HEK293 (cell line): ENCODE data around the gene SULT2B1.

Source experiments
- PRDM1 ChIP-seq: fragments of 450-650 bp; formaldehyde crosslinking; IDR thresholded peaks from 2 replicates; pipeline ENCODE4; 2016; ENCODE audit warnings: missing biosample characterization, missing genetic modification characterization
- REPIN1 ChIP-seq: fragments of 450-650 bp; formaldehyde crosslinking; IDR thresholded peaks from 2 replicates; pipeline ENCODE4 v1.5.1; 2017; ENCODE audit warnings: missing biosample characterization, missing genetic modification characterization, low read depth
- SETDB1 ChIP-seq: IDR thresholded peaks from one replicate; pipeline ENCODE4 v1.6.1; 2017; ENCODE audit warnings: mild to moderate bottlenecking, low read length, moderate library complexity, mixed read lengths; ENCODE audit not compliant: insufficient read length
- ZNF157 ChIP-seq: fragments of 450-650 bp; formaldehyde crosslinking; IDR thresholded peaks from 2 replicates; pipeline ENCODE4 v1.5.1; 2016; ENCODE audit warnings: missing biosample characterization, missing genetic modification characterization
- ZNF174 ChIP-seq: fragments of 450-650 bp; formaldehyde crosslinking; IDR thresholded peaks from 2 replicates; pipeline ENCODE4 v1.5.0; 2017; ENCODE audit warnings: missing biosample characterization, mild to moderate bottlenecking, missing genetic modification characterization
- ZNF623 ChIP-seq: fragments of 450-650 bp; formaldehyde crosslinking; IDR thresholded peaks from 2 replicates; pipeline ENCODE4 v1.5.1; 2016; ENCODE audit warnings: missing biosample characterization, missing genetic modification characterization
- ZNF654 ChIP-seq: fragments of 450-650 bp; formaldehyde crosslinking; IDR thresholded peaks from 2 replicates; pipeline ENCODE4 v1.5.1; 2016; ENCODE audit warnings: low read depth, missing biosample characterization, missing genetic modification characterization
- TF ChIP-seq, protein P1 (sequence below): fragments of 450-650 bp; formaldehyde crosslinking; IDR thresholded peaks from 2 replicates; pipeline ENCODE4 v1.5.1; 2016; ENCODE audit warnings: missing biosample characterization, missing genetic modification characterization

DNA sequence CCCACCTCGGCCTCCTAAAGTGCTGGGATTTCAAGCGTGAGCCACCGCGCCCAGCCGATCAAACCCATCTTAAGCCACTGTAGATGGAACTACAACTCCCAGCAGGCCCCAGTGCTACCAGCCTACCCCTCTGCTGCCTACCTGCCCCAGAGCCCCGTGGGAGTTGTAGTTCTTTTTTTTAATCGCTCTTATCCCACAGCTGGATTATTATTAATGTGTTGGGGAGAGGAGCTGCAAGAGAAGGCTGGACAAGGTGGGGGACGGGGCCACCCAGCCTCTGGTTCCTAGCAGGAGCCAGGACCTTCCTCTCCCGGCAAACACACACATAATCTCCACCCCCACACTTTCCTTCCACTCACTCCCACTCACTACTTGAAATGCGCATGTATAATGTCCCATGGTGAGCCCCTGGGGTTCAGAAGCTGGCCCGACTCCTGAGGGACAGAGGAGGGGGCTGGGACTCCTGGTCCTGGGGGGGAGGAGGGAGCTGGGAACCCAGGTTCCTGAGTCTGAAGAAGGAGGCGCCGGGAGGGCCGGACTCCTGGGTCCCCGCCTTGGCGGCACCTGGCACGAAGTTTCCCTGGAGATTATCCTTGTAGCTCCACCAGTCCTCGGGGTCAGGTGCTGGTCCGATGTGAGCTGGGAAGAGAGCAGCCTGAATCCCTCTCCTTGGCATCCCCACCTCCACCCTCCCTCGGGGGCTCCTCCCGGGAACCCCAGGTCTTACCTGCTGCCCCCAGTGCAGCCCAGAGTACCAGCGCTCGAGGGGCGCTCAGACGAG, 93.1 kb downstream of the SULT2B1 start:
- TF ChIP-seq, protein P1, sequence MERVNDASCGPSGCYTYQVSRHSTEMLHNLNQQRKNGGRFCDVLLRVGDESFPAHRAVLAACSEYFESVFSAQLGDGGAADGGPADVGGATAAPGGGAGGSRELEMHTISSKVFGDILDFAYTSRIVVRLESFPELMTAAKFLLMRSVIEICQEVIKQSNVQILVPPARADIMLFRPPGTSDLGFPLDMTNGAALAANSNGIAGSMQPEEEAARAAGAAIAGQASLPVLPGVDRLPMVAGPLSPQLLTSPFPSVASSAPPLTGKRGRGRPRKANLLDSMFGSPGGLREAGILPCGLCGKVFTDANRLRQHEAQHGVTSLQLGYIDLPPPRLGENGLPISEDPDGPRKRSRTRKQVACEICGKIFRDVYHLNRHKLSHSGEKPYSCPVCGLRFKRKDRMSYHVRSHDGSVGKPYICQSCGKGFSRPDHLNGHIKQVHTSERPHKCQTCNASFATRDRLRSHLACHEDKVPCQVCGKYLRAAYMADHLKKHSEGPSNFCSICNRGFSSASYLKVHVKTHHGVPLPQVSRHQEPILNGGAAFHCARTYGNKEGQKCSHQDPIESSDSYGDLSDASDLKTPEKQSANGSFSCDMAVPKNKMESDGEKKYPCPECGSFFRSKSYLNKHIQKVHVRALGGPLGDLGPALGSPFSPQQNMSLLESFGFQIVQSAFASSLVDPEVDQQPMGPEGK (tag by site-specific recombination): peak; percentile 43
- TF ChIP-seq PRDM1 (tag by site-specific recombination) (peak; percentile 94), SETDB1 (no peak), ZNF157 (no peak), ZNF174 (tag by site-specific recombination) (no peak), ZNF654 (no peak), ZNF623 (tag by site-specific recombination) (no peak), REPIN1 (tag by site-specific recombination) (no peak)
